NOMO-1 (cell line): ENCODE measurements around the gene SUSD1.
"Not testable (repeated sequence)": the region's sequence is repeated elsewhere in the genome, so short reads cannot be mapped to it uniquely, and the experiment has no call there.

Experiments
- DNase-seq, 2 experiments: peaks; one replicate each; lab custom pipeline; 2025; ENCODE audit not compliant: unreplicated experiment in 2 of 2; lab: John Stamatoyannopoulos, UW

SUSD1 gene

DNA sequence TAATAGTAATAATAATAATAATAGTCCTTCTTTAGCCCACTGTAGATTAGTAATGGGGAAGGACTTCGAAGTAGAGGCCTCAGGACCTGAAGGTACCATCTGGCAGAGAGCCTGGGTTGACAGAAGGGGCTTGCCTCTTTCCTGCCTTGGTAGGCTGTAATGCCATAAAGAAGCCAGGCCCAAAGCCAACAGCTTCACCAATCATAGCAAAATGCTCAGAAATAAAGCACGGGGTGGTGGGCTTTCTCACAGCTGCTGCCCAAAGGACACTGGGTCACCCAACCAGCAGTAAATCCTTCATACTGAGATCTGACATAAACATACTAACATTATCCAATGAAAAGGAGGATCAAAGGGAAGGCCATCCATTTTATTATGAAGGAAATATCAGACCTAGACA lies 70.7 kb downstream of the SUSD1 start:
- no peak for DNase-seq

DNA sequence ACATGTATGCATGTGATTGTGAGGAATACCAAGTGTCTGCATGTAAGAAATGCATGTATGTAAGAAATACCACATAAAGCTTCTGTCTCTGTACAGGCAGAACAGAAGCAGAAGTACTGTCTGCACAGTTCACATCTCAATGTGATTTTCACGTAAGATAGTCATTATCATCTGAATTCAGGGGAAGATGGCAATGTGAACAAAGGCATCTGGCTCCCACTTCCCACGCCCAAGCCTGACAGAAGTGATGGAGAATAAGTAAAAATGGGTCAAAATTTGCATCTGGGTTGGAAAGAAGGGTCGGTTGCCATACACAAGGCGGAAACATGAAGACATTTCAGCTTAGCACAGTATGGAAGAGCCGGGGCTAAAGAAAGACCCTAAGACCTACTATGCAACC lies 71.7 kb downstream of the SUSD1 start:
- DNase-seq: no peak

GRCh38 chr9:112097712-112098688 lies 77.1 kb downstream of the SUSD1 start:
- peak; percentile 43 to 71 for DNase-seq

- DNase-seq: no peak
Observed at GRCh38 chr9:112094948-112095681, 80.0 kb downstream of the SUSD1 start.

GRCh38 chr9:112094241-112094640 lies 80.9 kb downstream of the SUSD1 start:
- no peak for DNase-seq

- DNase-seq: no peak
Observed at GRCh38 chr9:112093870-112094216, 81.3 kb downstream of the SUSD1 start.

- DNase-seq: no peak
Observed at GRCh38 chr9:112093147-112093869, 81.8 kb downstream of the SUSD1 start.

DNA sequence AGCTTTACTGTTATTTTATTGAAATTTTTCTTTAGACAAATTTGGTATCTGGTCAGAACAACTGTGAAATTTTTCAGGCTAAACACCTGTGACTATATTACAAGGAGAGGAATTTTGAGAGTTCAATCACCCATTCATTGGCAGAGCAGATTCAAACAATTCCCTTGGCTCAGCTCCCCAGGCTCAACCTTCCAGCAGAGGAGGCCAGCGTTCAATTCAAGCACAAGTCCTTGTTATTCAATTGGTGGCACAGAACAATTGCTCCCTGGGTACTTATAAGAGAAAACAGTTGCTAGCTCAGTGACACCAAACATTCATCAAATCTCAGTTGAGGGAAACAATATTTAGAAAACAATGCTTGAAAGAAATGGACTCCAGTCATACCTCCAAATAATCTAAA lies 83.3 kb downstream of the SUSD1 start:
- no peak for DNase-seq

GRCh38 chr9:112087506-112087905 lies 87.6 kb downstream of the SUSD1 start:
- DNase-seq: no peak

DNA sequence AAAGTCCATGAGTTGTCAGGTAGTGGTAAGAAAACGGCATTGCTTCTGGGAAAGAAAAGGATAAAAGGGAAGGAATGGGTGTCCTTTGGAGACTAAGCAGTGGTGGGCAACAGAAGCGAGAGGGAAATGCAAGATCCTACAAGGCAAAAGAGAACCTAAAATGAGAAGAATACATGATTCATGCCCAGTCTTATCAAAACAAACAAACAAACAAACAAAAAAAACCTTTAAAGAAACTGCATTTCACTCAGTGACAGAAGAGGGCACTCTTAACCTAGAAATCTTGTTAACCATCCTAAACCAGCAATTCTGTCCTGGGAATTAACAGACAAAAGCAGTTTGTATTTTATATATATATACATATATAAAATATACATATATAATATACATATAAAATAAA lies 88.5 kb downstream of the SUSD1 start:
- no peak for DNase-seq

DNA sequence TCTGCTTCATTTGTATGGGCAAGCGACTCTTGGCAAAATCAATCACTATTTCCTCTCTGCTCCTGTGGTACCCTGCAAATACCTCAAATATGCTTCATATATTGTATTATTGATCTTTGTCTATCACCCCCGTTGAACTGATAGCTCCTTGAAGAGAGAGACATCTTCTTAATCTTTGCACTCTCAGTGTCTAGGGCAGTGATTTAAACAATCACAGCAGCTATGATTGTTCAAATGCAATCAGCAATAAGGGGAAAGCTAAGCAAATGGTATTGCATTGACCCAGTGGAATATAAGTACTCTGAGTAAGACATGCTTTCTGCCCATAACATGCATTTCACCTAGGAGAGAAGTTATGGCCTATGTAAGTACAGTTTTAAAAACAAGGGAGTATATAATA lies 90.2 kb downstream of the SUSD1 start:
- DNase-seq: no peak

DNA sequence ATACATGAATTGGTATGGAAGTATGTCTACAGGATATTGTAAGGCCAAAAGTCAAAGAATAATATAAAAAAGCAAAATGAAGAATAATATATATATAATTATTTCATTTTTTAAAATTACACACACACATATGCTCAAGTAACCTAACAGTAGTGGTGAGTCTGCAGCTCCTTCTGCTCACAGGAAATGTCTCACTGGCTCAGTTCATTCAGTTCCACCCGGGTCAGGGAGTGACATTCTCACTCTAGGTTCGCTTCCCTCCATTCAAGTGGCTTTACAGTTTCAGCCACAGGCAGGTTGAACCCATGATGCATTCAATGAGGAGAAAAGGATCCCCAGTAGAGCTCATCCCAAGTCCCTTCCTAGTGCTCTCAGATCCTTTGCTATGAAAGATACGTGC lies 90.8 kb downstream of the SUSD1 start:
- no peak for DNase-seq

- DNase-seq: no peak
Observed at GRCh38 chr9:112081918-112082729, 93.0 kb downstream of the SUSD1 start.

- no peak for DNase-seq
Observed at GRCh38 chr9:112080831-112081542, 94.1 kb downstream of the SUSD1 start.

DNA sequence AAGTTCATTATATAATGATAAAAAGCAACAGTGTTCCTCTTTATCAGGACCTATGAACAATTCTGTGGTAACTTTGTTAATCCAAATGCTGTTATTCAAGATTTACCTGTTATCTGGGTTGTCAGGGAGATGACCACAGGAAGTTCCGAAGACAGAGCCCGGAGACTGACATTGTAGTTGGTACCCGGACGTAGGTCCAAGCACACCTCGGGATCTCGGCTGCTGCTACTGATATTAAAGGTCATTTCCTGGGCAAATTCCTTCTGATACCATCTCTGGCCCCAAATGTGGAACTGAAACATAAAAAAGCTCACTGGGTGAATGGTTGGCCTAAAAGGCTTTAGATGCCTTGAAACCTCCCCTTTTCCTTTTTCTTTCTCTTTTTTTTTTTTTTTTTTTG lies 96.7 kb downstream of the SUSD1 start:
- DNase-seq: peak; percentile 17 to 45

DNA sequence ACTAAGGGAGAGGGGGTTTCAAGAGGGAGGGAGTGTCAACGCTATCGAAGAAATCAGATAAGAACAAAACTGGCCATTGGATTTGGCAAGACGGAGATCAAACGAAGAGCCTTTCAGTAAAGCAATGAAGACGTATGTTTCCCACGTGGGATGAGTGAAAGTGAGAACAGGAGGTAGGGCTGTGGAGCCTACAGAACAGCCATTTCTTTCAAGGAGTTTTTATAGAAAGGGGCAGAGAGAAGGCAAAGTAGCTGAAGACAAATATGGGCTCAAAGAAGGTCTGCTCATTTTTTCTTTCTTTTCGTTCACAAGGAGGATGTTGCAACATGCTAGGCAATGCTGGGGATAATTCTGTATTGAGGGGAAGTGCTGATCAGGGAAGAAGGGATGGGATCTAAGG lies 98.3 kb downstream of the SUSD1 start:
- no peak for DNase-seq

DNA sequence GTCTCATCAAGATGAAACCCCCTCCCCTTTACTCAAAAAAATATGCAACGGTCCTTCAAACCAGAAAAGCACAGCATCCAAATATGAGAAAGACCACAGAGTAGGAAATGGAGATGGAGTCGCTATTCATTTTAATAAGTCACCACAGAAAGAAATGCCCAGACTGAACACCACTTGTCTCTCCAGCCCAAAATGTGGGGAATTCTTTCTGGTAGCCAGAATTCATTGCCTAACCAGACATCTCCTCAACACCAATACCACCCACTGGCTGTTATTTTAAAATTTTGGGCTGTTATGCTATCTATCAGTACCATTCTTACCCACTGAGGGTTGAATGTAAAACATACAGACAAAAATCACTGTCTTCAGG lies 100.1 kb downstream of the SUSD1 start:
- DNase-seq: no peak

GRCh38 chr9:112074250-112075008 lies 100.7 kb downstream of the SUSD1 start:
- DNase-seq: peak in 1 of 2 experiments; percentile 50

GRCh38 chr9:112073639-112074173 lies 101.4 kb downstream of the SUSD1 start:
- DNase-seq: not testable (repeated sequence)
